OCI-LY7 (cell line): ENCODE results near the gene CHST3.

Experiments
- EZH2phosphoT487 ChIP-seq: fragments of 200-600 bp; sonication (generic); IDR thresholded peaks from 2 replicates; pipeline ENCODE4 v1.6.1; 2018; ENCODE audit warnings: low read depth, borderline replicate concordance, mild to moderate bottlenecking, mixed run types, antibody characterized with exemption, low read length, moderate library complexity, mixed read lengths
- TF ChIP-seq, protein P1 (sequence below): fragments of 200-600 bp; sonication (generic); conservative IDR thresholded peaks from 2 replicates; pipeline ENCODE4 v1.5.1; 2014; ENCODE audit warnings: mild to moderate bottlenecking, antibody characterized with exemption, low read length, moderate library complexity, mixed read lengths

DNA sequence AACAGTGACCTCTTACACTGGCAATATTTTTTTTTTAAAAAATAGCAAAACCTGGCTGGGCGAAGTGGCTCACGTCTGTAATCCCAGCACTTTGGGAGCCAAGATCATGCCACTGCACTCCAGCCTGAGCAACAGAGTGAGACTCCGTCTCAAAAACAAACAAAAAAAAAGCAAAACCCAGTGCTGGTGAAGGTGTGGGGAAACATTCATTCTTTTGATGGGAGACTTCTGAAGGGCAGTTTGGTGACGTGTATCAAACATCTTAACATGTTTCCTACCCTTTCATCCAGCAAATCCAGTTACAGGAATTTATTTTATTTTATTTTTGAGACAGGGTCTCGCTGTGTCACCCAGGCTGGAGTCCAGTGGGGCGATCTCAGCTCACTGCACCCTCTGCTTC is 58.0 kb downstream of the CHST3 start:
- TF ChIP-seq, protein P1, sequence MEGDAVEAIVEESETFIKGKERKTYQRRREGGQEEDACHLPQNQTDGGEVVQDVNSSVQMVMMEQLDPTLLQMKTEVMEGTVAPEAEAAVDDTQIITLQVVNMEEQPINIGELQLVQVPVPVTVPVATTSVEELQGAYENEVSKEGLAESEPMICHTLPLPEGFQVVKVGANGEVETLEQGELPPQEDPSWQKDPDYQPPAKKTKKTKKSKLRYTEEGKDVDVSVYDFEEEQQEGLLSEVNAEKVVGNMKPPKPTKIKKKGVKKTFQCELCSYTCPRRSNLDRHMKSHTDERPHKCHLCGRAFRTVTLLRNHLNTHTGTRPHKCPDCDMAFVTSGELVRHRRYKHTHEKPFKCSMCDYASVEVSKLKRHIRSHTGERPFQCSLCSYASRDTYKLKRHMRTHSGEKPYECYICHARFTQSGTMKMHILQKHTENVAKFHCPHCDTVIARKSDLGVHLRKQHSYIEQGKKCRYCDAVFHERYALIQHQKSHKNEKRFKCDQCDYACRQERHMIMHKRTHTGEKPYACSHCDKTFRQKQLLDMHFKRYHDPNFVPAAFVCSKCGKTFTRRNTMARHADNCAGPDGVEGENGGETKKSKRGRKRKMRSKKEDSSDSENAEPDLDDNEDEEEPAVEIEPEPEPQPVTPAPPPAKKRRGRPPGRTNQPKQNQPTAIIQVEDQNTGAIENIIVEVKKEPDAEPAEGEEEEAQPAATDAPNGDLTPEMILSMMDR, result no peak
- TF ChIP-seq EZH2phosphoT487, result no peak
